Measurements from ENCODE around the gene KDM6A.
"Not testable (repeated sequence)": the region's sequence is repeated elsewhere in the genome, so short reads cannot be mapped to it uniquely, and the experiment has no call there.

KDM6A gene

GRCh38 chrX:44967221-44967620, 94.2 kb downstream of the KDM6A start:
- DNase-seq, result no peak

GRCh38 chrX:44970709-44971108, 97.7 kb downstream of the KDM6A start:
- no peak for DNase-seq

- DNase-seq, result no peak
These were observed 98.7 kb downstream of the KDM6A start for GRCh38 chrX:44971674-44972073.

GRCh38 chrX:44972132-44972531, 99.1 kb downstream of the KDM6A start:
- DNase-seq, result no peak

GRCh38 chrX:44973420-44973932, 100.5 kb downstream of the KDM6A start:
- no peak for DNase-seq

- no peak for DNase-seq
These were observed 101.5 kb downstream of the KDM6A start for GRCh38 chrX:44974451-44974850.

- DNase-seq, result no peak
These were observed 102.8 kb downstream of the KDM6A start for GRCh38 chrX:44975666-44976263.

- DNase-seq, result no peak
These were observed 106.0 kb downstream of the KDM6A start for GRCh38 chrX:44978976-44979375.

GRCh38 chrX:44980403-44980802, 107.4 kb downstream of the KDM6A start:
- no peak for DNase-seq

GRCh38 chrX:44980883-44981282, 107.9 kb downstream of the KDM6A start:
- no peak for DNase-seq

- DNase-seq, result no peak
These were observed 117.2 kb downstream of the KDM6A start for GRCh38 chrX:44989995-44990770.

- DNase-seq, result no peak
These were observed 119.8 kb downstream of the KDM6A start for GRCh38 chrX:44992775-44993174.

- no peak for DNase-seq
These were observed 123.3 kb downstream of the KDM6A start for GRCh38 chrX:44996277-44996676.

- no peak for DNase-seq
These were observed 124.4 kb downstream of the KDM6A start for GRCh38 chrX:44997282-44997812.

GRCh38 chrX:44997888-44998287, 124.9 kb downstream of the KDM6A start:
- no peak for DNase-seq

- DNase-seq, result not testable (repeated sequence)
These were observed 126.2 kb downstream of the KDM6A start for GRCh38 chrX:44999237-44999636.

- not testable (repeated sequence) for DNase-seq
These were observed 126.9 kb downstream of the KDM6A start for GRCh38 chrX:44999872-45000271.

- peak; percentile 25 for DNase-seq
These were observed 128.1 kb downstream of the KDM6A start for GRCh38 chrX:45001048-45001447.

- DNase-seq, result no peak
These were observed 130.1 kb downstream of the KDM6A start for GRCh38 chrX:45003085-45003484.

GRCh38 chrX:45006002-45006800, 133.2 kb downstream of the KDM6A start:
- no peak for DNase-seq

GRCh38 chrX:45007598-45007997, 134.6 kb downstream of the KDM6A start:
- DNase-seq, result no peak

GRCh38 chrX:45009371-45010000, 136.5 kb downstream of the KDM6A start:
- DNase-seq, result no peak

- DNase-seq, result no peak
These were observed 138.1 kb downstream of the KDM6A start for GRCh38 chrX:45011131-45011530.

All from GDM1 (cell line).